HepG2 (cell line): ENCODE measurements around the gene COPA. TPM values are rescaled to one million over a fixed set of nuclear protein-coding genes. Genes with fewer than 3 reads are reported as not detected.

ENCODE experiments used
- GATAD1 ChIP-seq: IDR thresholded peaks from 2 replicates; pipeline ENCODE4 v1.6.1; 2016; ENCODE audit warnings: missing genetic modification reagents, missing compliant biosample characterization
- HES4 ChIP-seq: sonication (generic); formaldehyde crosslinking; IDR thresholded peaks from 2 replicates; pipeline ENCODE4 v1.9.0; 2021; ENCODE audit warnings: mild to moderate bottlenecking, missing genetic modification reagents, borderline replicate concordance
- HNRNPUL1 ChIP-seq: fragments of 200-400 bp; formaldehyde crosslinking; IDR thresholded peaks from 2 replicates; pipeline ENCODE4 v1.6.1; 2017; ENCODE audit warnings: low read depth, mild to moderate bottlenecking, low read length, moderate library complexity
- IKZF1 ChIP-seq: fragments of 450-650 bp; IDR thresholded peaks from 2 replicates; pipeline ENCODE4 v1.7.1; 2016
- RBAK ChIP-seq: sonication (generic); formaldehyde crosslinking; IDR thresholded peaks from 2 replicates; pipeline ENCODE4 v1.5.1; 2020; ENCODE audit warnings: mild to moderate bottlenecking, missing genetic modification reagents
- TBL1XR1 ChIP-seq: fragments of 150-350 bp; IDR thresholded peaks from 2 replicates; pipeline ENCODE4 v1.6.1; 2014; ENCODE audit warnings: borderline replicate concordance, low read length; ENCODE audit not compliant: partially characterized antibody
- TMF1 ChIP-seq: sonication (generic); formaldehyde crosslinking; IDR thresholded peaks from 2 replicates; pipeline ENCODE4 v1.8.1; 2022; ENCODE audit warnings: low read depth, missing genetic modification reagents
- ZFAT ChIP-seq: sonication (generic); formaldehyde crosslinking; conservative IDR thresholded peaks from 2 replicates; pipeline ENCODE4 v1.8.1; 2023; ENCODE audit warnings: missing genetic modification reagents, inconsistent platforms
- ZNF703 ChIP-seq: sonication (generic); formaldehyde crosslinking; IDR thresholded peaks from 2 replicates; pipeline ENCODE4 v1.5.1; 2020; ENCODE audit warnings: missing genetic modification reagents, mild to moderate bottlenecking, moderate library complexity, borderline replicate concordance
- ZNF775 ChIP-seq: sonication (generic); formaldehyde crosslinking; IDR thresholded peaks from 2 replicates; pipeline ENCODE4 v1.4.0; 2020; ENCODE audit warnings: missing genetic modification reagents, mild to moderate bottlenecking, moderate library complexity, borderline replicate concordance
- ZNF788 ChIP-seq: sonication (generic); formaldehyde crosslinking; IDR thresholded peaks from 2 replicates; pipeline ENCODE4 v1.5.0; 2020; ENCODE audit warnings: mild to moderate bottlenecking, missing genetic modification reagents, borderline replicate concordance
- ZNF841 ChIP-seq: sonication (generic); formaldehyde crosslinking; IDR thresholded peaks from 2 replicates; pipeline ENCODE4 v1.8.1; 2023; ENCODE audit warnings: missing genetic modification reagents, borderline replicate concordance
- ZSCAN9 ChIP-seq: IDR thresholded peaks from 2 replicates; pipeline ENCODE4 v1.6.1; 2016; ENCODE audit warnings: borderline replicate concordance
- polyA plus RNA-seq, 8 experiments: library from polyadenylated mRNA; depleted of rRNA in 3 of 8; stranded (reverse) in 7 of 8; unstranded in 1 of 8; fragments of >200 nt; fragmentation: Illumina TruSeq in 4 of 8; extraction: Trizol in 4 of 8; gene quantifications; 2 replicates each; pipeline versions ENCODE4 v1.2.1 to v1.2.3, GENCODE V29; 2011 to 2016; ENCODE audit warnings: low read depth in 4 of 8, missing spikeins in 1 of 8, mixed read lengths in 1 of 8; ENCODE audit not compliant: insufficient read depth in 1 of 8
- total RNA-seq, 5 experiments: library from RNA; depleted of rRNA; stranded (reverse); fragments of >200 nt; fragmentation: Illumina TruSeq; extraction: Trizol; gene quantifications; 2 replicates each; pipeline ENCODE4 v1.2.3, GENCODE V29; 2016; ENCODE audit warnings: low read depth in 1 of 5
- TF ChIP-seq, protein P1 (sequence below): IDR thresholded peaks from 2 replicates; pipeline ENCODE4 v1.6.1; 2018; ENCODE audit warnings: missing genetic modification reagents
- TF ChIP-seq, protein P2 (sequence below): sonication (generic); formaldehyde crosslinking; IDR thresholded peaks from 2 replicates; pipeline ENCODE4 v1.4.0; 2020; ENCODE audit warnings: mild to moderate bottlenecking, missing genetic modification reagents
- TF ChIP-seq, protein P3 (sequence below): sonication (generic); formaldehyde crosslinking; IDR thresholded peaks from 2 replicates; pipeline ENCODE4 v1.4.0; 2020; ENCODE audit warnings: mild to moderate bottlenecking, missing genetic modification reagents

COPA gene
- total and polyA plus RNA-seq, 2 of the 13 experiments (the other 11 are each of a cell fraction or from before 2014, with no cell fraction given) = 160 to 197 TPM

DNA sequence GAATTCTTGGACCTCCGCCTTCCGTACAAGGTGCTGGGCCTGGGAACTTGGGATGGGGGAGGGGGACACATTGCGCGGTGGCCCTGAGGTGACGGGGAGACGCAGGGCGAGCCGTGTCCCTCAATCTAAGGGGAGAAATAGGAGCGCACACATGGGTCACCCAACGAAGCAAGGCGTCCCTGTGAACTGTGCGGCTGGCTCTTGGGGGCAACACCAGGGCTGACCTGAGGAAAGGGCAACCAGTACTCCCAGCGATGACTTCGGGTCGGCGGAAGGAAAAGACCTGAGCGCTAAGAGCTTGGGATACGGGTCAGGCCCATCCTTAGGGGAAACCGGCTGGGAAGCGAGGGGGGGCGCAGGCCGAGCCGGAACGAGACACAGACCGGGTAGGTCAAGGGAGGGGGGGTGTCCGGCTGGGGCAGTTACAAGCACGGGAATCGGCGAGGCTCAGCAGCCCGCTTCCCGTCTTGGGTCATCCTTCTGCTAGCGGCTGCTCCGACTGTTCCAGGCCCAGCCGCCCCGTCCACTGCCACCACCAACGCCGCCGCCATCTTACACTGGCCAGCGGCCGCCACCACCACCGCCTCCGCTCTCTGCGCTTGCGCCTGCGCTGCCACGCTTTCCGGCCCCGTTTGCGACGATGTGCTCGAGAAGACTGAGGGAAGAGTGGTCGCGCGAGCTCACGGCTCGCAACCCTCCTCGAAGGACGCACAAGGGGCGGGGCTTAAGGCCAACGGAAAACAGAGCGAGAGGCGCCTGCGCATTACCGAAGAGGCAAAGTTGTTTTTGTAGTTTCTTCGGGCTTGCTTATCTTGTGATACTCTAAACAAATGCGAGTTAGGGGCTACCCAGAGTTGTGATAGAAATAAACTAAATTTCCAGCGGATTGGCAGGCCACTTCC is 80.9 kb downstream of the COPA start, which contains the start of gene DCAF8 (continued):
- no peak; the same call in none of the 2 replicates for TF ChIP-seq ZNF775 (CRISPR knock-in tag)
- no peak for TF ChIP-seq ZNF841 (CRISPR knock-in tag)
- no peak; the same call in none of the 2 replicates for TF ChIP-seq TMF1
- no peak; the same call in 1 of the 2 replicates for TF ChIP-seq ZSCAN9
- no peak for TF ChIP-seq IKZF1
- TF ChIP-seq TBL1XR1 = no peak
- TF ChIP-seq, protein P1, sequence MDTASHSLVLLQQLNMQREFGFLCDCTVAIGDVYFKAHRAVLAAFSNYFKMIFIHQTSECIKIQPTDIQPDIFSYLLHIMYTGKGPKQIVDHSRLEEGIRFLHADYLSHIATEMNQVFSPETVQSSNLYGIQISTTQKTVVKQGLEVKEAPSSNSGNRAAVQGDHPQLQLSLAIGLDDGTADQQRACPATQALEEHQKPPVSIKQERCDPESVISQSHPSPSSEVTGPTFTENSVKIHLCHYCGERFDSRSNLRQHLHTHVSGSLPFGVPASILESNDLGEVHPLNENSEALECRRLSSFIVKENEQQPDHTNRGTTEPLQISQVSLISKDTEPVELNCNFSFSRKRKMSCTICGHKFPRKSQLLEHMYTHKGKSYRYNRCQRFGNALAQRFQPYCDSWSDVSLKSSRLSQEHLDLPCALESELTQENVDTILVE (CRISPR knock-in tag) = peak; percentile 67; the same call in 1 of the 2 replicates
- TF ChIP-seq RBAK (CRISPR knock-in tag) = no peak
- TF ChIP-seq, protein P2, sequence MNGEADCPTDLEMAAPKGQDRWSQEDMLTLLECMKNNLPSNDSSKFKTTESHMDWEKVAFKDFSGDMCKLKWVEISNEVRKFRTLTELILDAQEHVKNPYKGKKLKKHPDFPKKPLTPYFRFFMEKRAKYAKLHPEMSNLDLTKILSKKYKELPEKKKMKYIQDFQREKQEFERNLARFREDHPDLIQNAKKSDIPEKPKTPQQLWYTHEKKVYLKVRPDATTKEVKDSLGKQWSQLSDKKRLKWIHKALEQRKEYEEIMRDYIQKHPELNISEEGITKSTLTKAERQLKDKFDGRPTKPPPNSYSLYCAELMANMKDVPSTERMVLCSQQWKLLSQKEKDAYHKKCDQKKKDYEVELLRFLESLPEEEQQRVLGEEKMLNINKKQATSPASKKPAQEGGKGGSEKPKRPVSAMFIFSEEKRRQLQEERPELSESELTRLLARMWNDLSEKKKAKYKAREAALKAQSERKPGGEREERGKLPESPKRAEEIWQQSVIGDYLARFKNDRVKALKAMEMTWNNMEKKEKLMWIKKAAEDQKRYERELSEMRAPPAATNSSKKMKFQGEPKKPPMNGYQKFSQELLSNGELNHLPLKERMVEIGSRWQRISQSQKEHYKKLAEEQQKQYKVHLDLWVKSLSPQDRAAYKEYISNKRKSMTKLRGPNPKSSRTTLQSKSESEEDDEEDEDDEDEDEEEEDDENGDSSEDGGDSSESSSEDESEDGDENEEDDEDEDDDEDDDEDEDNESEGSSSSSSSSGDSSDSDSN (CRISPR knock-in tag) = peak; percentile 86
- peak; percentile 95 for TF ChIP-seq HES4 (CRISPR knock-in tag)
- TF ChIP-seq HNRNPUL1 = no peak
- no peak for TF ChIP-seq ZFAT (CRISPR knock-in tag)
- TF ChIP-seq, protein P3, sequence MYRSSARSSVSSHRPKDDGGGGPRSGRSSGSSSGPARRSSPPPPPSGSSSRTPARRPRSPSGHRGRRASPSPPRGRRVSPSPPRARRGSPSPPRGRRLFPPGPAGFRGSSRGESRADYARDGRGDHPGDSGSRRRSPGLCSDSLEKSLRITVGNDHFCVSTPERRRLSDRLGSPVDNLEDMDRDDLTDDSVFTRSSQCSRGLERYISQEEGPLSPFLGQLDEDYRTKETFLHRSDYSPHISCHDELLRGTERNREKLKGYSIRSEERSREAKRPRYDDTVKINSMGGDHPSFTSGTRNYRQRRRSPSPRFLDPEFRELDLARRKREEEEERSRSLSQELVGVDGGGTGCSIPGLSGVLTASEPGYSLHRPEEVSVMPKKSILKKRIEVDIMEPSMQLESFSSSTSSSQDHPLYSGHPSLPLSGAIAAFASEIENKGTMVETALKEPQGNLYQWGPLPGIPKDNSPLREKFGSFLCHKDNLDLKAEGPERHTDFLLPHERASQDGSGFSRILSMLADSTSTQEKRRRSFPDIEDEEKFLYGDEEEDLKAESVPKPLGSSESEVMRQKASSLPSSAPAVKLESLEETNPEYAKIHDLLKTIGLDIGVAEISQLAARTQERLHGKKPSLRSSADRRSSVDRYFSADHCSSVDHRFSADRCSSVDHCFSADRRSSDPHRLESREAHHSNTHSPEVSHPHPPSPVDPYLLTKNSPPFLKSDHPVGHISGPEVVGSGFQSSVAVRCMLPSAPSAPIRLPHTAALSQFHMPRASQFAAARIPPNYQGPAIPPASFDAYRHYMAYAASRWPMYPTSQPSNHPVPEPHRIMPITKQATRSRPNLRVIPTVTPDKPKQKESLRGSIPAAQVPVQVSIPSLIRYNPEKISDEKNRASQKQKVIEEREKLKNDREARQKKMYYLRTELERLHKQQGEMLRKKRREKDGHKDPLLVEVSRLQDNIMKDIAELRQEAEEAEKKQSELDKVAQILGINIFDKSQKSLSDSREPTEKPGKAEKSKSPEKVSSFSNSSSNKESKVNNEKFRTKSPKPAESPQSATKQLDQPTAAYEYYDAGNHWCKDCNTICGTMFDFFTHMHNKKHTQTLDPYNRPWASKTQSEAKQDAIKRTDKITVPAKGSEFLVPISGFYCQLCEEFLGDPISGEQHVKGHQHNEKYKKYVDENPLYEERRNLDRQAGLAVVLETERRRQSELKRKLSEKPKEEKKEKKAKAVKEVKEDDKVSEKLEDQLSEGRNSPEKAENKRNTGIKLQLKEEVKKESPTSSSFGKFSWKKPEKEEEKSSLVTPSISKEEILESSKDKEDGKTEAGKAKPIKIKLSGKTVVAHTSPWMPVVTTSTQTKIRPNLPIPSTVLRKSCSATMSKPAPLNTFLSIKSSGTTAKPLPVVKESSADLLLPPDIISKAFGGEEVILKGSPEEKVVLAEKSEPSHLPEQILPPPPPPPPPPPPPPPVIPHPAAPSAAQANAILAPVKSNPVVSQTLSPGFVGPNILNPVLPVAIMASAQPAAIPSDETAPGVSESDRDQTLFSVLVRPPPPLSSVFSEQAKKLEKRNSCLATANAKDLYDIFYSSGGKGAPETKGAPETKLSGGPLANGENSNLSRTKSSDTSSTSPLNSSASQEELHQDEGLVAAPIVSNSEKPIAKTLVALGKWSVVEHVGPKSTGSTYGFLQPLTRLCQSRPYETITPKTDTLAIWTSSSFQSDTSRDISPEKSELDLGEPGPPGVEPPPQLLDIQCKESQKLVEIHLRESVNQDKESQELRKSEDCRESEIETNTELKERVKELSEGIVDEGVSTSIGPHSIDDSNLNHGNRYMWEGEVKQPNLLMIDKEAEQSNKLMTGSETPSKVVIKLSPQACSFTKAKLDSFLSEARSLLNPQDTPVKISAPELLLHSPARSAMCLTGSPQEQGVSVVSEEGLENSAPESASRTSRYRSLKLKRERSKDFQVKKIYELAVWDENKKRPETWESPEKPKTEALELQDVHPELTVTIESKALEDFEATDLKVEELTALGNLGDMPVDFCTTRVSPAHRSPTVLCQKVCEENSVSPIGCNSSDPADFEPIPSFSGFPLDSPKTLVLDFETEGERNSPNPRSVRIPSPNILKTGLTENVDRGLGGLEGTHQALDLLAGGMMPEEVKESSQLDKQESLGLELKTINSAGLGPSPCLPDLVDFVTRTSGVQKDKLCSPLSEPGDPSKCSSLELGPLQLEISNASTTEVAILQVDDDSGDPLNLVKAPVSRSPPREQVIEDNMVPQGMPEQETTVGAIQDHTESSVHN (CRISPR knock-in tag) = no peak
- TF ChIP-seq ZNF703 (CRISPR knock-in tag) = no peak
- TF ChIP-seq GATAD1 (CRISPR knock-in tag) = peak; percentile 95
- peak; percentile 46; the same call in 1 of the 2 replicates for TF ChIP-seq ZNF788 (CRISPR knock-in tag)
